GM12873 (cell line): ENCODE results near the gene UMAD1.

Experiments
- CTCF ChIP-seq: IDR thresholded peaks from 2 replicates; pipeline ENCODE4 v1.5.1; 2012; ENCODE audit warnings: low read depth, mild to moderate bottlenecking, moderate library complexity, low read length, control low read depth; ENCODE audit not compliant: insufficient read depth; ENCODE audit errors: missing control alignments

The UMAD1 gene

GRCh38 chr7:7695111-7695817 is 54.7 kb downstream of the UMAD1 start:
- no peak for TF ChIP-seq CTCF

GRCh38 chr7:7696458-7697119 is 56.0 kb downstream of the UMAD1 start:
- no peak for TF ChIP-seq CTCF

GRCh38 chr7:7698930-7699329 is 58.4 kb downstream of the UMAD1 start:
- no peak for TF ChIP-seq CTCF

- TF ChIP-seq CTCF, result no peak
These were observed 58.8 kb downstream of the UMAD1 start for GRCh38 chr7:7699380-7699779.

GRCh38 chr7:7699970-7700369 is 59.4 kb downstream of the UMAD1 start:
- TF ChIP-seq CTCF, result no peak

- TF ChIP-seq CTCF, result no peak
These were observed 61.0 kb downstream of the UMAD1 start for GRCh38 chr7:7701527-7701926.

GRCh38 chr7:7702826-7703225 is 62.3 kb downstream of the UMAD1 start:
- no peak for TF ChIP-seq CTCF
